ENCODE results near the gene CDH23. TPM values are rescaled to one million over a fixed set of nuclear protein-coding genes. Genes with fewer than 3 reads are reported as not detected.
A peak's percentile ranks its signal among the peaks of the same experiment; 100 is the strongest.

Gene CDH23
- total and polyA plus RNA-seq, 9 of the 15 experiments (the other 6 are each of a cell fraction or from before 2014, with no cell fraction given) = 0.18 to 1.2 (median 0.47) TPM

DNA sequence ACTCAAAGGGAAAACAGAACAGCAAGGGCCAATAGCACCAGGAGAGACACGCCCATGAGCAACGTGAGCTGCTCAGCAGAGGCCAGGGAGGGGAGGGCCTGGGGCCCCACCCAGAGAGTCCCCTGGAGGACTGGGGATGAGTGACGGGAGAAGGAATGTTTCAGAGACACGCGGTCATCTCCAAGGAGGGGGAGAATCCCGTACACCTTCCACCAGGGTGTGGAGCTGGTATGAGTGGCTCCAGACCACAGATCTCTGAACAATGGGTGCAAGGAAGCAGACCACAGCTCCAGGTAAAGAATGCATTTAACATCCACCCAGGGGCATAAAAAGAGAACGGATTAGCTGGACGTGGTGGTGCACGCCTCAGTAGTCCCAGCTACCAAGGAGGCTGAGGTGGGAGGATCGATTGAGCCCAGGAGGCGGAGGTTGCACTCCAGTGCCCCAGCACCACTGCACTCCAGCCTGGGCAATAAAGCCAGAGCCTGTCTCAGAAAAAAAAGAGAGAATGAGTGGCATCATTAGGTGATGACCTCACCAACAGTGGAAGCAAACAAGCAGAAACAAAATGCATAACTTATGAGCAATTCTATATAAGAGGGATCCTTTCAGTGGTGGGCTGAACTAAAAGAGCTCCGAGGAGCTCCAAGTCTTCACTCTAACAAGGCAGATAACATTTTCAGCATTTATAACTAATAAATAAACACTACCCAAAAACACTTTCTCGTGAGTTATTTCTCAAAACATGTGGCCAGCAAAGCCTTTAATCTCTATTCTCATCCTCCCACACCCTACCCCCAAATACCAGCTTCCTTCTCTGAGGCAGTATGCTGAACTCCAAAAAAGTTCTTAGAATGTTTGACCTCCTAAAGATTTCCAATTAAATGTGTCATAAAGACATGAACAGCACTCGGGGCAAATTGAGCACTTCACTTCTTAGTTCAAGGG, 441.8 kb downstream of the CDH23 start (continued):
- TF ChIP-seq, protein P1, sequence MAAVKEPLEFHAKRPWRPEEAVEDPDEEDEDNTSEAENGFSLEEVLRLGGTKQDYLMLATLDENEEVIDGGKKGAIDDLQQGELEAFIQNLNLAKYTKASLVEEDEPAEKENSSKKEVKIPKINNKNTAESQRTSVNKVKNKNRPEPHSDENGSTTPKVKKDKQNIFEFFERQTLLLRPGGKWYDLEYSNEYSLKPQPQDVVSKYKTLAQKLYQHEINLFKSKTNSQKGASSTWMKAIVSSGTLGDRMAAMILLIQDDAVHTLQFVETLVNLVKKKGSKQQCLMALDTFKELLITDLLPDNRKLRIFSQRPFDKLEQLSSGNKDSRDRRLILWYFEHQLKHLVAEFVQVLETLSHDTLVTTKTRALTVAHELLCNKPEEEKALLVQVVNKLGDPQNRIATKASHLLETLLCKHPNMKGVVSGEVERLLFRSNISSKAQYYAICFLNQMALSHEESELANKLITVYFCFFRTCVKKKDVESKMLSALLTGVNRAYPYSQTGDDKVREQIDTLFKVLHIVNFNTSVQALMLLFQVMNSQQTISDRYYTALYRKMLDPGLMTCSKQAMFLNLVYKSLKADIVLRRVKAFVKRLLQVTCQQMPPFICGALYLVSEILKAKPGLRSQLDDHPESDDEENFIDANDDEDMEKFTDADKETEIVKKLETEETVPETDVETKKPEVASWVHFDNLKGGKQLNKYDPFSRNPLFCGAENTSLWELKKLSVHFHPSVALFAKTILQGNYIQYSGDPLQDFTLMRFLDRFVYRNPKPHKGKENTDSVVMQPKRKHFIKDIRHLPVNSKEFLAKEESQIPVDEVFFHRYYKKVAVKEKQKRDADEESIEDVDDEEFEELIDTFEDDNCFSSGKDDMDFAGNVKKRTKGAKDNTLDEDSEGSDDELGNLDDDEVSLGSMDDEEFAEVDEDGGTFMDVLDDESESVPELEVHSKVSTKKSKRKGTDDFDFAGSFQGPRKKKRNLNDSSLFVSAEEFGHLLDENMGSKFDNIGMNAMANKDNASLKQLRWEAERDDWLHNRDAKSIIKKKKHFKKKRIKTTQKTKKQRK (IDR thresholded peaks at IDR 0.05; ENCODE audit: borderline replicate concordance, low read depth, low read length) = no peak
- TF ChIP-seq SETDB1 (IDR thresholded peaks at IDR 0.05; ENCODE audit: low read length) = no peak
- no peak for TF ChIP-seq CCAR2 (IDR thresholded peaks at IDR 0.05; ENCODE audit: low read depth, low read length)
- 0 out of 2 replicates have a peak, but pooled peaks have one; percentile 33 for TF ChIP-seq MXI1 (IDR thresholded peaks at IDR 0.05; ENCODE audit: low read depth, low read length)
- TF ChIP-seq RCOR1 (IDR thresholded peaks at IDR 0.05; ENCODE audit: borderline replicate concordance in 1 of 2, low read depth in 2 of 2, low read length in 2 of 2) = no peak
- TF ChIP-seq NFE2 (IDR thresholded peaks at IDR 0.05; ENCODE audit: low read depth) = no peak
- TF ChIP-seq MAFG (tag; conservative IDR thresholded peaks at IDR 0.05) = no peak
- no peak for TF ChIP-seq PTTG1 (tag; IDR thresholded peaks at IDR 0.05; ENCODE audit: low read depth)
- no peak for TF ChIP-seq NR2F6 (CRISPR knock-in tag; IDR thresholded peaks at IDR 0.05)
- TF ChIP-seq SMARCA5 (IDR thresholded peaks at IDR 0.05) = no peak
- TF ChIP-seq, protein P2, sequence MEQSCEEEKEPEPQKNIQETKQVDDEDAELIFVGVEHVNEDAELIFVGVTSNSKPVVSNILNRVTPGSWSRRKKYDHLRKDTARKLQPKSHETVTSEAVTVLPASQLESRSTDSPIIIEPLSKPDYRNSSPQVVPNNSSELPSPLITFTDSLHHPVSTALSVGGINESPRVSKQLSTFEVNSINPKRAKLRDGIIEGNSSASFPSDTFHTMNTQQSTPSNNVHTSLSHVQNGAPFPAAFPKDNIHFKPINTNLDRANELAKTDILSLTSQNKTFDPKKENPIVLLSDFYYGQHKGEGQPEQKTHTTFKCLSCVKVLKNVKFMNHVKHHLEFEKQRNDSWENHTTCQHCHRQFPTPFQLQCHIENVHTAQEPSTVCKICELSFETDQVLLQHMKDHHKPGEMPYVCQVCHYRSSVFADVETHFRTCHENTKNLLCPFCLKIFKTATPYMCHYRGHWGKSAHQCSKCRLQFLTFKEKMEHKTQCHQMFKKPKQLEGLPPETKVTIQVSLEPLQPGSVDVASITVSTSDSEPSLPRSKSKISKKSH (CRISPR knock-in tag; IDR thresholded peaks at IDR 0.05) = no peak
- no peak for TF ChIP-seq KDM5B (IDR thresholded peaks at IDR 0.05; ENCODE audit: insufficient replicate concordance, low read depth, low read length)
- TF ChIP-seq ZNF77 (CRISPR knock-in tag; IDR thresholded peaks at IDR 0.05) = no peak
- no peak for TF ChIP-seq ESRRA (IDR thresholded peaks at IDR 0.05; ENCODE audit: borderline replicate concordance, low read depth)
- no peak for TF ChIP-seq NELFE (IDR thresholded peaks at IDR 0.05; ENCODE audit: insufficient read depth, insufficient read length)
- TF ChIP-seq, protein P3, sequence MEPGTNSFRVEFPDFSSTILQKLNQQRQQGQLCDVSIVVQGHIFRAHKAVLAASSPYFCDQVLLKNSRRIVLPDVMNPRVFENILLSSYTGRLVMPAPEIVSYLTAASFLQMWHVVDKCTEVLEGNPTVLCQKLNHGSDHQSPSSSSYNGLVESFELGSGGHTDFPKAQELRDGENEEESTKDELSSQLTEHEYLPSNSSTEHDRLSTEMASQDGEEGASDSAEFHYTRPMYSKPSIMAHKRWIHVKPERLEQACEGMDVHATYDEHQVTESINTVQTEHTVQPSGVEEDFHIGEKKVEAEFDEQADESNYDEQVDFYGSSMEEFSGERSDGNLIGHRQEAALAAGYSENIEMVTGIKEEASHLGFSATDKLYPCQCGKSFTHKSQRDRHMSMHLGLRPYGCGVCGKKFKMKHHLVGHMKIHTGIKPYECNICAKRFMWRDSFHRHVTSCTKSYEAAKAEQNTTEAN (CRISPR knock-in tag; IDR thresholded peaks at IDR 0.05) = no peak
- TF ChIP-seq, protein P4, sequence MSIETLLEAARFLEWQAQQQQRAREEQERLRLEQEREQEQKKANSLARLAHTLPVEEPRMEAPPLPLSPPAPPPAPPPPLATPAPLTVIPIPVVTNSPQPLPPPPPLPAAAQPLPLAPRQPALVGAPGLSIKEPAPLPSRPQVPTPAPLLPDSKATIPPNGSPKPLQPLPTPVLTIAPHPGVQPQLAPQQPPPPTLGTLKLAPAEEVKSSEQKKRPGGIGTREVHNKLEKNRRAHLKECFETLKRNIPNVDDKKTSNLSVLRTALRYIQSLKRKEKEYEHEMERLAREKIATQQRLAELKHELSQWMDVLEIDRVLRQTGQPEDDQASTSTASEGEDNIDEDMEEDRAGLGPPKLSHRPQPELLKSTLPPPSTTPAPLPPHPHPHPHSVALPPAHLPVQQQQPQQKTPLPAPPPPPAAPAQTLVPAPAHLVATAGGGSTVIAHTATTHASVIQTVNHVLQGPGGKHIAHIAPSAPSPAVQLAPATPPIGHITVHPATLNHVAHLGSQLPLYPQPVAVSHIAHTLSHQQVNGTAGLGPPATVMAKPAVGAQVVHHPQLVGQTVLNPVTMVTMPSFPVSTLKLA (conservative IDR thresholded peaks at IDR 0.05) = peak in 1 of 2 experiments; percentile 63; a peak in 1 of 4 replicates
- no peak for TF ChIP-seq SP1 (CRISPR knock-in tag; IDR thresholded peaks at IDR 0.05)
- no peak for TF ChIP-seq HNRNPL (IDR thresholded peaks at IDR 0.05; ENCODE audit: low read depth, low read length)
- peak; percentile 51 to 65; a peak in 3 of 4 replicates for TF ChIP-seq NRF1 (conservative IDR thresholded peaks at IDR 0.05 in 1 of 2, IDR thresholded peaks at IDR 0.05 in 1 of 2)
